Measurements from ENCODE around the gene NPBWR2. TPM values are rescaled to one million over a fixed set of nuclear protein-coding genes. Genes with fewer than 3 reads are reported as not detected.

NPBWR2 gene
- total and polyA plus RNA-seq, 9 of the 15 experiments (the other 6 are each of a cell fraction or from before 2014, with no cell fraction given), result not detected

GRCh38 chr20:64080013-64080812, 27.2 kb downstream of the NPBWR2 start, which contains the start of gene OPRL1:
Gene OPRL1 (plus strand): TSS chr20:64080082. CDS start chr20:64092721, 12,639 bp downstream.
- no TSS peak for BruUV-seq (replicated peaks)
- Histone ChIP-seq H3K36me3 (ENCODE audit: control insufficient read depth, insufficient read depth, low read length) (no peaks in the 10 kb centered on the region), H4K20me1 (replicated peaks; ENCODE audit: control insufficient read depth, insufficient read depth, low read length) (no peaks in the 10 kb centered on the region; the same call in 1 of the 2 replicates), H3K9ac (ENCODE audit: insufficient read depth in 1 of 2, low read depth in 2 of 2, low read length in 2 of 2) (peak within 1 kb of the TSS; percentile 78 to 94), H2AFZ (ENCODE audit: low read depth, low read length) (peak within 1 kb of the TSS; percentile 90), H3K4me3 (peak within 1 kb of the TSS; percentile 70), H3K27me3 (ENCODE audit: control insufficient read depth in 2 of 2, insufficient read depth in 2 of 2, low read length in 2 of 2) (peaks cover 6 to 15% of the 10 kb centered on the region in 2 experiments; a peak in 4 of 5 replicates), H3K9me1 (ENCODE audit: control insufficient read depth, insufficient read depth, low read length) (no peaks in the 10 kb centered on the region), H3K4me1 (replicated peaks in 1 of 2; ENCODE audit: control insufficient read depth in 2 of 2, insufficient read depth in 2 of 2, low read length in 2 of 2) (peaks cover 16 to 90% of the 10 kb centered on the region in 2 experiments; a peak in 4 of 5 replicates), H3K79me2 (ENCODE audit: control insufficient read depth, insufficient read depth, low read length) (peaks cover 10% of the 10 kb centered on the region; the same call in 2 of the 3 replicates), H3K27ac (ENCODE audit: extremely low read depth, low read depth, low read length) (peak within 1 kb of the TSS; percentile 75), H3K4me2 (ENCODE audit: insufficient read depth, low read length) (peak within 1 kb of the TSS; percentile 70), H3K9me3 (replicated peaks; ENCODE audit: control insufficient read depth, insufficient read depth, low read depth, low read length) (no peaks in the 10 kb centered on the region)
- FAIRE-seq, result no peak
- ATAC-seq, result no peak; the same call in 2 of the 3 replicates
- 14% methylated on average over 27 of the region's 62 CpGs for WGBS (ENCODE audit: insufficient coverage, low coverage, missing lambda C conversion rate)
- intact Hi-C loops (cut with micrococcal nuclease), result no loop called here
- DNase-seq (ENCODE audit: extremely low read depth in 1 of 4, low spot score in 3 of 4), result no peak
- in situ Hi-C loops (cut with MboI), result no loop called here
- POLR2A ChIA-PET, result interaction anchor here (0.5 to 1.2 kb wide), 2 partner anchors 18 to 20 kb away, joined by 3 read pairs; no protein-coding TSS in a partner anchor
- CTCF ChIA-PET (ENCODE audit: low intra/inter-chr PET ratio), result no interaction called here
- TF ChIP-seq, protein P1, sequence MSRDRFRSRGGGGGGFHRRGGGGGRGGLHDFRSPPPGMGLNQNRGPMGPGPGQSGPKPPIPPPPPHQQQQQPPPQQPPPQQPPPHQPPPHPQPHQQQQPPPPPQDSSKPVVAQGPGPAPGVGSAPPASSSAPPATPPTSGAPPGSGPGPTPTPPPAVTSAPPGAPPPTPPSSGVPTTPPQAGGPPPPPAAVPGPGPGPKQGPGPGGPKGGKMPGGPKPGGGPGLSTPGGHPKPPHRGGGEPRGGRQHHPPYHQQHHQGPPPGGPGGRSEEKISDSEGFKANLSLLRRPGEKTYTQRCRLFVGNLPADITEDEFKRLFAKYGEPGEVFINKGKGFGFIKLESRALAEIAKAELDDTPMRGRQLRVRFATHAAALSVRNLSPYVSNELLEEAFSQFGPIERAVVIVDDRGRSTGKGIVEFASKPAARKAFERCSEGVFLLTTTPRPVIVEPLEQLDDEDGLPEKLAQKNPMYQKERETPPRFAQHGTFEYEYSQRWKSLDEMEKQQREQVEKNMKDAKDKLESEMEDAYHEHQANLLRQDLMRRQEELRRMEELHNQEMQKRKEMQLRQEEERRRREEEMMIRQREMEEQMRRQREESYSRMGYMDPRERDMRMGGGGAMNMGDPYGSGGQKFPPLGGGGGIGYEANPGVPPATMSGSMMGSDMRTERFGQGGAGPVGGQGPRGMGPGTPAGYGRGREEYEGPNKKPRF (IDR thresholded peaks at IDR 0.05; ENCODE audit: low read depth, low read length), result no peak
- TF ChIP-seq, protein P2, sequence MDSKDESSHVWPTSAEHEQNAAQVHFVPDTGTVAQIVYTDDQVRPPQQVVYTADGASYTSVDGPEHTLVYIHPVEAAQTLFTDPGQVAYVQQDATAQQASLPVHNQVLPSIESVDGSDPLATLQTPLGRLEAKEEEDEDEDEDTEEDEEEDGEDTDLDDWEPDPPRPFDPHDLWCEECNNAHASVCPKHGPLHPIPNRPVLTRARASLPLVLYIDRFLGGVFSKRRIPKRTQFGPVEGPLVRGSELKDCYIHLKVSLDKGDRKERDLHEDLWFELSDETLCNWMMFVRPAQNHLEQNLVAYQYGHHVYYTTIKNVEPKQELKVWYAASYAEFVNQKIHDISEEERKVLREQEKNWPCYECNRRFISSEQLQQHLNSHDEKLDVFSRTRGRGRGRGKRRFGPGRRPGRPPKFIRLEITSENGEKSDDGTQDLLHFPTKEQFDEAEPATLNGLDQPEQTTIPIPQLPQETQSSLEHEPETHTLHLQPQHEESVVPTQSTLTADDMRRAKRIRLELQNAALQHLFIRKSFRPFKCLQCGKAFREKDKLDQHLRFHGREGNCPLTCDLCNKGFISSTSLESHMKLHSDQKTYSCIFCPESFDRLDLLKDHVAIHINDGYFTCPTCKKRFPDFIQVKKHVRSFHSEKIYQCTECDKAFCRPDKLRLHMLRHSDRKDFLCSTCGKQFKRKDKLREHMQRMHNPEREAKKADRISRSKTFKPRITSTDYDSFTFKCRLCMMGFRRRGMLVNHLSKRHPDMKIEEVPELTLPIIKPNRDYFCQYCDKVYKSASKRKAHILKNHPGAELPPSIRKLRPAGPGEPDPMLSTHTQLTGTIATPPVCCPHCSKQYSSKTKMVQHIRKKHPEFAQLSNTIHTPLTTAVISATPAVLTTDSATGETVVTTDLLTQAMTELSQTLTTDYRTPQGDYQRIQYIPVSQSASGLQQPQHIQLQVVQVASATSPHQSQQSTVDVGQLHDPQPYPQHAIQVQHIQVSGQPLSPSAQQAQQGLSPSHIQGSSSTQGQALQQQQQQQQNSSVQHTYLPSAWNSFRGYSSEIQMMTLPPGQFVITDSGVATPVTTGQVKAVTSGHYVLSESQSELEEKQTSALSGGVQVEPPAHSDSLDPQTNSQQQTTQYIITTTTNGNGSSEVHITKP (IDR thresholded peaks at IDR 0.05; ENCODE audit: partially characterized antibody), result peak; percentile 34
- TF ChIP-seq SAP30 (IDR thresholded peaks at IDR 0.05; ENCODE audit: borderline replicate concordance, insufficient read depth, low read depth, low read length, poor library complexity, severe bottlenecking) (peak; percentile 16), ZFX (CRISPR knock-in tag; IDR thresholded peaks at IDR 0.05) (0 out of 2 replicates have a peak, but pooled peaks have one; percentile 23), ZBTB7A (IDR thresholded peaks at IDR 0.05; ENCODE audit: borderline replicate concordance, control insufficient read depth, low read depth, low read length) (0 out of 2 replicates have a peak, but pooled peaks have one; percentile 19), CBX1 (IDR thresholded peaks at IDR 0.05; ENCODE audit: low read depth) (no peak), PCBP1 (IDR thresholded peaks at IDR 0.05; ENCODE audit: low read depth, low read length, poor library complexity, severe bottlenecking) (no peak)
- TF ChIP-seq, protein P3, sequence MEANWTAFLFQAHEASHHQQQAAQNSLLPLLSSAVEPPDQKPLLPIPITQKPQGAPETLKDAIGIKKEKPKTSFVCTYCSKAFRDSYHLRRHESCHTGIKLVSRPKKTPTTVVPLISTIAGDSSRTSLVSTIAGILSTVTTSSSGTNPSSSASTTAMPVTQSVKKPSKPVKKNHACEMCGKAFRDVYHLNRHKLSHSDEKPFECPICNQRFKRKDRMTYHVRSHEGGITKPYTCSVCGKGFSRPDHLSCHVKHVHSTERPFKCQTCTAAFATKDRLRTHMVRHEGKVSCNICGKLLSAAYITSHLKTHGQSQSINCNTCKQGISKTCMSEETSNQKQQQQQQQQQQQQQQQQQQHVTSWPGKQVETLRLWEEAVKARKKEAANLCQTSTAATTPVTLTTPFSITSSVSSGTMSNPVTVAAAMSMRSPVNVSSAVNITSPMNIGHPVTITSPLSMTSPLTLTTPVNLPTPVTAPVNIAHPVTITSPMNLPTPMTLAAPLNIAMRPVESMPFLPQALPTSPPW (CRISPR knock-in tag; IDR thresholded peaks at IDR 0.05), result peak; percentile 61
- TF ChIP-seq, protein P4, sequence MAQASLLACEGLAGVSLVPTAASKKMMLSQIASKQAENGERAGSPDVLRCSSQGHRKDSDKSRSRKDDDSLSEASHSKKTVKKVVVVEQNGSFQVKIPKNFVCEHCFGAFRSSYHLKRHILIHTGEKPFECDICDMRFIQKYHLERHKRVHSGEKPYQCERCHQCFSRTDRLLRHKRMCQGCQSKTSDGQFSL (CRISPR knock-in tag; IDR thresholded peaks at IDR 0.05), result peak; percentile 28; the same call in 1 of the 2 replicates
- TF ChIP-seq, protein P4 (tag; IDR thresholded peaks at IDR 0.05), result no peak
